ENCODE results near the gene WNT4. TPM values are rescaled to one million over a fixed set of nuclear protein-coding genes. Genes with fewer than 3 reads are reported as not detected.

The WNT4 gene
- total RNA-seq, 1 experiment from 2014 or later, result 0.70 TPM

DNA sequence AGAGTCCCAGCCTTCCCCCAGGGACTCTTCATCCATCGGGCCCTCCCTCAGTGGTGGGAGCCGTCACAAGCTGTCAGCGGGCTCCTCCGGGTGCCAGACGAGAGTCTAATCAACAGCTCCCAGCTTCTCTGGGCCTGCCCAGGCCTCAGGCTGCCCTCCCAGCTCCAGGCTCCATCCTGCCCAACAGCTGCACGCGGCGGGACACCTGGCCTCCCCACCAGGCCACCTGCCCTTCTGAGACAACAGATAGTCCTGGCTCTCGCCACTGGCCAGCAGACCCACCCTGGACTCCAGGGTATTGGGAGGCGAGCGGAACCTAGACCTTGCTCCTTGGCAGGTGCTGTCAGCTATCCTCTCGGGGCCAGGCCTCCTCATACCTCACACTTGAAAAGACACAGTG lies 3.1 kb downstream of the WNT4 start:
- no peaks in the 10 kb centered on the region for H3K36me3 Mint-ChIP-seq
- TF ChIP-seq, protein P1, sequence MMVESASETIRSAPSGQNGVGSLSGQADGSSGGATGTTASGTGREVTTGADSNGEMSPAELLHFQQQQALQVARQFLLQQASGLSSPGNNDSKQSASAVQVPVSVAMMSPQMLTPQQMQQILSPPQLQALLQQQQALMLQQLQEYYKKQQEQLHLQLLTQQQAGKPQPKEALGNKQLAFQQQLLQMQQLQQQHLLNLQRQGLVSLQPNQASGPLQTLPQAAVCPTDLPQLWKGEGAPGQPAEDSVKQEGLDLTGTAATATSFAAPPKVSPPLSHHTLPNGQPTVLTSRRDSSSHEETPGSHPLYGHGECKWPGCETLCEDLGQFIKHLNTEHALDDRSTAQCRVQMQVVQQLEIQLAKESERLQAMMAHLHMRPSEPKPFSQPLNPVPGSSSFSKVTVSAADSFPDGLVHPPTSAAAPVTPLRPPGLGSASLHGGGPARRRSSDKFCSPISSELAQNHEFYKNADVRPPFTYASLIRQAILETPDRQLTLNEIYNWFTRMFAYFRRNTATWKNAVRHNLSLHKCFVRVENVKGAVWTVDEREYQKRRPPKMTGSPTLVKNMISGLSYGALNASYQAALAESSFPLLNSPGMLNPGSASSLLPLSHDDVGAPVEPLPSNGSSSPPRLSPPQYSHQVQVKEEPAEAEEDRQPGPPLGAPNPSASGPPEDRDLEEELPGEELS (CRISPR knock-in tag; IDR thresholded peaks at IDR 0.05), result no peak
- TF ChIP-seq, protein P2, sequence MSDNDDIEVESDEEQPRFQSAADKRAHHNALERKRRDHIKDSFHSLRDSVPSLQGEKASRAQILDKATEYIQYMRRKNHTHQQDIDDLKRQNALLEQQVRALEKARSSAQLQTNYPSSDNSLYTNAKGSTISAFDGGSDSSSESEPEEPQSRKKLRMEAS (CRISPR knock-in tag; IDR thresholded peaks at IDR 0.05), result no peak
- TF ChIP-seq, protein P3, sequence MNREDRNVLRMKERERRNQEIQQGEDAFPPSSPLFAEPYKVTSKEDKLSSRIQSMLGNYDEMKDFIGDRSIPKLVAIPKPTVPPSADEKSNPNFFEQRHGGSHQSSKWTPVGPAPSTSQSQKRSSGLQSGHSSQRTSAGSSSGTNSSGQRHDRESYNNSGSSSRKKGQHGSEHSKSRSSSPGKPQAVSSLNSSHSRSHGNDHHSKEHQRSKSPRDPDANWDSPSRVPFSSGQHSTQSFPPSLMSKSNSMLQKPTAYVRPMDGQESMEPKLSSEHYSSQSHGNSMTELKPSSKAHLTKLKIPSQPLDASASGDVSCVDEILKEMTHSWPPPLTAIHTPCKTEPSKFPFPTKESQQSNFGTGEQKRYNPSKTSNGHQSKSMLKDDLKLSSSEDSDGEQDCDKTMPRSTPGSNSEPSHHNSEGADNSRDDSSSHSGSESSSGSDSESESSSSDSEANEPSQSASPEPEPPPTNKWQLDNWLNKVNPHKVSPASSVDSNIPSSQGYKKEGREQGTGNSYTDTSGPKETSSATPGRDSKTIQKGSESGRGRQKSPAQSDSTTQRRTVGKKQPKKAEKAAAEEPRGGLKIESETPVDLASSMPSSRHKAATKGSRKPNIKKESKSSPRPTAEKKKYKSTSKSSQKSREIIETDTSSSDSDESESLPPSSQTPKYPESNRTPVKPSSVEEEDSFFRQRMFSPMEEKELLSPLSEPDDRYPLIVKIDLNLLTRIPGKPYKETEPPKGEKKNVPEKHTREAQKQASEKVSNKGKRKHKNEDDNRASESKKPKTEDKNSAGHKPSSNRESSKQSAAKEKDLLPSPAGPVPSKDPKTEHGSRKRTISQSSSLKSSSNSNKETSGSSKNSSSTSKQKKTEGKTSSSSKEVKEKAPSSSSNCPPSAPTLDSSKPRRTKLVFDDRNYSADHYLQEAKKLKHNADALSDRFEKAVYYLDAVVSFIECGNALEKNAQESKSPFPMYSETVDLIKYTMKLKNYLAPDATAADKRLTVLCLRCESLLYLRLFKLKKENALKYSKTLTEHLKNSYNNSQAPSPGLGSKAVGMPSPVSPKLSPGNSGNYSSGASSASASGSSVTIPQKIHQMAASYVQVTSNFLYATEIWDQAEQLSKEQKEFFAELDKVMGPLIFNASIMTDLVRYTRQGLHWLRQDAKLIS (CRISPR knock-in tag; IDR thresholded peaks at IDR 0.05; ENCODE audit: borderline replicate concordance), result no peak
- TF ChIP-seq, protein P4, sequence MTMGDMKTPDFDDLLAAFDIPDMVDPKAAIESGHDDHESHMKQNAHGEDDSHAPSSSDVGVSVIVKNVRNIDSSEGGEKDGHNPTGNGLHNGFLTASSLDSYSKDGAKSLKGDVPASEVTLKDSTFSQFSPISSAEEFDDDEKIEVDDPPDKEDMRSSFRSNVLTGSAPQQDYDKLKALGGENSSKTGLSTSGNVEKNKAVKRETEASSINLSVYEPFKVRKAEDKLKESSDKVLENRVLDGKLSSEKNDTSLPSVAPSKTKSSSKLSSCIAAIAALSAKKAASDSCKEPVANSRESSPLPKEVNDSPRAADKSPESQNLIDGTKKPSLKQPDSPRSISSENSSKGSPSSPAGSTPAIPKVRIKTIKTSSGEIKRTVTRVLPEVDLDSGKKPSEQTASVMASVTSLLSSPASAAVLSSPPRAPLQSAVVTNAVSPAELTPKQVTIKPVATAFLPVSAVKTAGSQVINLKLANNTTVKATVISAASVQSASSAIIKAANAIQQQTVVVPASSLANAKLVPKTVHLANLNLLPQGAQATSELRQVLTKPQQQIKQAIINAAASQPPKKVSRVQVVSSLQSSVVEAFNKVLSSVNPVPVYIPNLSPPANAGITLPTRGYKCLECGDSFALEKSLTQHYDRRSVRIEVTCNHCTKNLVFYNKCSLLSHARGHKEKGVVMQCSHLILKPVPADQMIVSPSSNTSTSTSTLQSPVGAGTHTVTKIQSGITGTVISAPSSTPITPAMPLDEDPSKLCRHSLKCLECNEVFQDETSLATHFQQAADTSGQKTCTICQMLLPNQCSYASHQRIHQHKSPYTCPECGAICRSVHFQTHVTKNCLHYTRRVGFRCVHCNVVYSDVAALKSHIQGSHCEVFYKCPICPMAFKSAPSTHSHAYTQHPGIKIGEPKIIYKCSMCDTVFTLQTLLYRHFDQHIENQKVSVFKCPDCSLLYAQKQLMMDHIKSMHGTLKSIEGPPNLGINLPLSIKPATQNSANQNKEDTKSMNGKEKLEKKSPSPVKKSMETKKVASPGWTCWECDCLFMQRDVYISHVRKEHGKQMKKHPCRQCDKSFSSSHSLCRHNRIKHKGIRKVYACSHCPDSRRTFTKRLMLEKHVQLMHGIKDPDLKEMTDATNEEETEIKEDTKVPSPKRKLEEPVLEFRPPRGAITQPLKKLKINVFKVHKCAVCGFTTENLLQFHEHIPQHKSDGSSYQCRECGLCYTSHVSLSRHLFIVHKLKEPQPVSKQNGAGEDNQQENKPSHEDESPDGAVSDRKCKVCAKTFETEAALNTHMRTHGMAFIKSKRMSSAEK (CRISPR knock-in tag; IDR thresholded peaks at IDR 0.05; ENCODE audit: borderline replicate concordance), result no peak
- no peak for TF ChIP-seq FOXK1 (CRISPR knock-in tag; IDR thresholded peaks at IDR 0.05)
- no peak for TF ChIP-seq ELF4 (CRISPR knock-in tag; IDR thresholded peaks at IDR 0.05; ENCODE audit: low read depth)
- no peak for TF ChIP-seq JAZF1 (CRISPR knock-in tag; IDR thresholded peaks at IDR 0.05)
- no peak for ATAC-seq
- POLR2A ChIA-PET, result interaction anchor here (0.5 kb wide), 1 partner anchor 44 kb away, joined by 3 read pairs; no protein-coding TSS in a partner anchor
- no peak overlapping the region for H3K27ac Mint-ChIP-seq
- H3K27me3 Mint-ChIP-seq (ENCODE audit: low read depth), result peaks cover 40% of the 10 kb centered on the region
- H3K4me3 Mint-ChIP-seq, result no peak overlapping the region
- no peaks in the 10 kb centered on the region for H3K9me3 Mint-ChIP-seq
- no peak for DNase-seq (ENCODE audit: low spot score)
- H3K4me1 Mint-ChIP-seq, result peaks cover 43% of the 10 kb centered on the region
- CTCF ChIA-PET, result interaction anchor here (0.9 to 2.1 kb wide), 4 partner anchors 34 to 277 kb away, joined by 3 to 7 read pairs (median 4); no protein-coding TSS in a partner anchor

DNA sequence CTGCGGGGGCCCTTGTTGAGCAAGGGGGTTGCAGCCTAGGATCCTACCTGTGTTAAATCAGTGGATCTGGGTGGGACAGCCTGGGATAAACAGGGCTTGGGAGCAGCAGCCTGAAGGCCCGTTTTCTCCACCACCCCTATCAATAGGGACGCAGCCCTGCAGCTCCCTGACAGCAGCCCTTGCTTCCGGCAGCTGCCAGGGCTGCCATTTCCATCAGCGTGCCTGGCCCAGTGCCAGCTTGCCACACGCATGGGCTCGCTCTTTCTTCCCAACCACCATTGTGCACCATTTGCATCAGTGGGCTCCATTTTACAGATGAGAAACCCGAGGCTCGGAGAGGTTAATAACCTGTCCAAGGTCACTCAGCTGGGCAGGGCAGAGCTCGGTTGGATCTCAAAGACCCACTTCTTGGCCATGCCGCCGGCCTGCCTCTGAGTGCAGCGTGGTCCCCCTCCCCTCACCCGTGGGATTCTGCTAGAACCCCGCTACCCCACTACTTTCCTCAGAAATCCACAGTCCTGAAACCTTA lies 3.8 kb downstream of the WNT4 start:
- DNase-seq (ENCODE audit: low spot score) (no peak), ATAC-seq (no peak)
- ChIA-PET POLR2A (no interaction called here), CTCF (interaction anchor here (0.9 to 2.1 kb wide), 4 partner anchors 33 to 178 kb away, joined by 3 to 7 read pairs (median 4); no protein-coding TSS in a partner anchor)
- H3K4me1 Mint-ChIP-seq, result peaks cover 47% of the 10 kb centered on the region
- no peak overlapping the region for H3K4me3 Mint-ChIP-seq
- H3K27me3 Mint-ChIP-seq (ENCODE audit: low read depth), result peaks cover 33% of the 10 kb centered on the region
- no peaks in the 10 kb centered on the region for H3K36me3 Mint-ChIP-seq
- H3K9me3 Mint-ChIP-seq, result no peaks in the 10 kb centered on the region
- H3K27ac Mint-ChIP-seq, result no peak overlapping the region
- TF ChIP-seq, protein P5, sequence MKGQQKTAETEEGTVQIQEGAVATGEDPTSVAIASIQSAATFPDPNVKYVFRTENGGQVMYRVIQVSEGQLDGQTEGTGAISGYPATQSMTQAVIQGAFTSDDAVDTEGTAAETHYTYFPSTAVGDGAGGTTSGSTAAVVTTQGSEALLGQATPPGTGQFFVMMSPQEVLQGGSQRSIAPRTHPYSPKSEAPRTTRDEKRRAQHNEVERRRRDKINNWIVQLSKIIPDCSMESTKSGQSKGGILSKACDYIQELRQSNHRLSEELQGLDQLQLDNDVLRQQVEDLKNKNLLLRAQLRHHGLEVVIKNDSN (CRISPR knock-in tag; IDR thresholded peaks at IDR 0.05), result no peak
- TF ChIP-seq, protein P6, sequence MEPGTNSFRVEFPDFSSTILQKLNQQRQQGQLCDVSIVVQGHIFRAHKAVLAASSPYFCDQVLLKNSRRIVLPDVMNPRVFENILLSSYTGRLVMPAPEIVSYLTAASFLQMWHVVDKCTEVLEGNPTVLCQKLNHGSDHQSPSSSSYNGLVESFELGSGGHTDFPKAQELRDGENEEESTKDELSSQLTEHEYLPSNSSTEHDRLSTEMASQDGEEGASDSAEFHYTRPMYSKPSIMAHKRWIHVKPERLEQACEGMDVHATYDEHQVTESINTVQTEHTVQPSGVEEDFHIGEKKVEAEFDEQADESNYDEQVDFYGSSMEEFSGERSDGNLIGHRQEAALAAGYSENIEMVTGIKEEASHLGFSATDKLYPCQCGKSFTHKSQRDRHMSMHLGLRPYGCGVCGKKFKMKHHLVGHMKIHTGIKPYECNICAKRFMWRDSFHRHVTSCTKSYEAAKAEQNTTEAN (CRISPR knock-in tag; IDR thresholded peaks at IDR 0.05), result no peak
- TF ChIP-seq ZNF232 (CRISPR knock-in tag; IDR thresholded peaks at IDR 0.05), result no peak
- no peak for TF ChIP-seq MYBL2 (CRISPR knock-in tag; IDR thresholded peaks at IDR 0.05)
- TF ChIP-seq, protein P1 (CRISPR knock-in tag; IDR thresholded peaks at IDR 0.05), result no peak
- no peak for TF ChIP-seq GTF2I (CRISPR knock-in tag; conservative IDR thresholded peaks at IDR 0.05)
- TF ChIP-seq JUN (CRISPR knock-in tag; IDR thresholded peaks at IDR 0.05), result no peak
- TF ChIP-seq ZNF219 (CRISPR knock-in tag; IDR thresholded peaks at IDR 0.05; ENCODE audit: borderline replicate concordance), result no peak
- TF ChIP-seq CREB1 (CRISPR knock-in tag; IDR thresholded peaks at IDR 0.05), result no peak
- TF ChIP-seq ESRRA (CRISPR knock-in tag; IDR thresholded peaks at IDR 0.05; ENCODE audit: borderline replicate concordance), result no peak
- no peak for TF ChIP-seq HMGA2 (CRISPR knock-in tag; IDR thresholded peaks at IDR 0.05)

All from WTC11 (cell line).